H9 (cell line): ENCODE measurements around the gene ROBO1. TPM values are rescaled to one million over a fixed set of nuclear protein-coding genes. Genes with fewer than 3 reads are reported as not detected.

Source experiments
- DNase-seq: peaks from one replicate; pipeline ENCODE4 v3.0.0-alpha.2; 2017
- H2AFZ ChIP-seq: one replicate; pipeline ENCODE4 v1.6.1; 2013; ENCODE audit warnings: mild to moderate bottlenecking, low read length, control low read depth, moderate library complexity
- H2AK5ac ChIP-seq: 2 replicates; pipeline ENCODE4 v1.6.1; 2013; ENCODE audit warnings: low read length, control low read depth, mixed read lengths; ENCODE audit not compliant: insufficient read length
- H2BK120ac ChIP-seq: one replicate; pipeline ENCODE4 v1.6.1; 2013; ENCODE audit warnings: low read depth, mild to moderate bottlenecking, low read length, control low read depth, inconsistent platforms; ENCODE audit not compliant: poor library complexity, severe bottlenecking
- H2BK12ac ChIP-seq: 2 replicates; pipeline ENCODE4 v1.6.1; 2013; ENCODE audit warnings: low read length, control low read depth, mixed read lengths, low read depth; ENCODE audit not compliant: insufficient read length
- H2BK15ac ChIP-seq: 2 replicates; pipeline ENCODE4 v1.6.1; 2013; ENCODE audit warnings: low read depth, low read length, control low read depth
- H2BK20ac ChIP-seq: one replicate; pipeline ENCODE4 v1.6.1; 2013; ENCODE audit warnings: low read depth, mild to moderate bottlenecking, low read length, control low read depth, inconsistent platforms; ENCODE audit not compliant: poor library complexity, severe bottlenecking
- H2BK5ac ChIP-seq: 2 replicates; pipeline ENCODE4 v1.6.1; 2013; ENCODE audit warnings: low read length, control low read depth, mixed read lengths; ENCODE audit not compliant: insufficient read length
- H3K14ac ChIP-seq: 2 replicates; pipeline ENCODE4 v1.6.1; 2013; ENCODE audit warnings: low read length, control low read depth; ENCODE audit not compliant: insufficient read depth
- H3K18ac ChIP-seq: 2 replicates; pipeline ENCODE4 v1.6.1; 2013; ENCODE audit warnings: low read depth, mild to moderate bottlenecking, mixed read lengths, low read length, control low read depth; ENCODE audit not compliant: insufficient read length
- H3K23ac ChIP-seq: 2 replicates; pipeline ENCODE4 v1.6.1; 2013; ENCODE audit warnings: low read length, control low read depth, mixed read lengths, low read depth; ENCODE audit not compliant: insufficient read length
- H3K23me2 ChIP-seq: 2 replicates; pipeline ENCODE4 v1.6.1; 2013; ENCODE audit warnings: low read depth, mild to moderate bottlenecking, mixed read lengths, low read length, control low read depth; ENCODE audit not compliant: insufficient read length, poor library complexity, severe bottlenecking
- H3K27ac ChIP-seq: 2 replicates; pipeline ENCODE4 v1.5.1; 2013; ENCODE audit warnings: low read length, control low read depth, mixed read lengths, low read depth; ENCODE audit not compliant: insufficient read length
- H3K27me3 ChIP-seq: 2 replicates; pipeline ENCODE4 v1.6.1; 2013; ENCODE audit warnings: low read length, control low read depth, inconsistent platforms; ENCODE audit not compliant: insufficient read depth
- H3K4ac ChIP-seq: 2 replicates; pipeline ENCODE4 v1.6.1; 2013; ENCODE audit warnings: low read depth, mild to moderate bottlenecking, control low read depth, inconsistent platforms, low read length, moderate library complexity
- H3K4me1 ChIP-seq: 2 replicates; pipeline ENCODE4 v1.6.1; 2013; ENCODE audit warnings: low read length, control low read depth, inconsistent platforms; ENCODE audit not compliant: insufficient read depth
- H3K4me2 ChIP-seq: 2 replicates; pipeline ENCODE4 v1.6.1; 2013; ENCODE audit warnings: low read length, control low read depth, mixed read lengths; ENCODE audit not compliant: insufficient read length, insufficient read depth
- H3K56ac ChIP-seq: 2 replicates; pipeline ENCODE4 v1.6.1; 2013; ENCODE audit warnings: low read depth, mild to moderate bottlenecking, mixed read lengths, low read length, control low read depth; ENCODE audit not compliant: insufficient read length
- H3K79me1 ChIP-seq: 2 replicates; pipeline ENCODE4 v1.6.1; 2013; ENCODE audit warnings: low read depth, mild to moderate bottlenecking, moderate library complexity, low read length, control low read depth, inconsistent platforms; ENCODE audit not compliant: insufficient read depth, poor library complexity, severe bottlenecking
- H3K79me2 ChIP-seq: 2 replicates; pipeline ENCODE4 v1.6.1; 2013; ENCODE audit warnings: low read length, control low read depth, inconsistent platforms; ENCODE audit not compliant: insufficient read depth
- H3K9ac ChIP-seq: 2 replicates; pipeline ENCODE4 v1.6.1; 2013; ENCODE audit warnings: low read length, control low read depth, mixed read lengths; ENCODE audit not compliant: insufficient read length; ENCODE audit errors: extremely low read depth
- H3K9me3 ChIP-seq: one replicate; pipeline ENCODE4 v1.6.1; 2013; ENCODE audit warnings: low read depth, low read length, inconsistent platforms; ENCODE audit not compliant: control insufficient read depth
- H3T11ph ChIP-seq: one replicate; pipeline ENCODE4 v1.6.1; 2013; ENCODE audit warnings: mild to moderate bottlenecking, low read length, control low read depth, inconsistent platforms
- H4K20me1 ChIP-seq: one replicate; pipeline ENCODE4 v1.6.1; 2013; ENCODE audit not compliant: control insufficient read depth, insufficient read length, insufficient read depth
- H4K5ac ChIP-seq: 2 replicates; pipeline ENCODE4 v1.6.1; 2013; ENCODE audit warnings: low read depth, mild to moderate bottlenecking, mixed read lengths, low read length, control low read depth; ENCODE audit not compliant: insufficient read length
- H4K8ac ChIP-seq: replicated peaks from 2 replicates; pipeline ENCODE4 v1.6.1; 2013; ENCODE audit warnings: low read length, control low read depth, mixed read lengths, low read depth; ENCODE audit not compliant: insufficient read length
- H4K91ac ChIP-seq: 2 replicates; pipeline ENCODE4 v1.6.1; 2013; ENCODE audit warnings: low read depth, mild to moderate bottlenecking, moderate library complexity, mixed read lengths, low read length, control low read depth; ENCODE audit not compliant: insufficient read length
- H3K27ac Mint-ChIP-seq, 3 experiments: 2 replicates in 2 of 3; 3 replicates in 1 of 3; pipeline ENCODE4 v1.8.0; 2020 to 2021; ENCODE audit warnings: mixed read lengths in 3 of 3, mild to moderate bottlenecking in 1 of 3, moderate library complexity in 1 of 3
- H3K27me3 Mint-ChIP-seq: 2 replicates; pipeline ENCODE4 v1.8.0; 2021; ENCODE audit warnings: low read depth, mild to moderate bottlenecking, moderate library complexity, mixed read lengths
- H3K36me3 Mint-ChIP-seq, 3 experiments: 2 replicates in 2 of 3; 3 replicates in 1 of 3; pipeline ENCODE4 v1.8.0; 2020 to 2021; ENCODE audit warnings: low read depth in 3 of 3, mixed read lengths in 3 of 3; ENCODE audit not compliant: insufficient read depth in 1 of 3
- H3K4me1 Mint-ChIP-seq, 2 experiments: 2 replicates each; pipeline ENCODE4 v1.8.0; 2020; ENCODE audit warnings: mixed read lengths in 2 of 2
- H3K4me3 Mint-ChIP-seq, 2 experiments: 2 replicates in 1 of 2; 3 replicates in 1 of 2; pipeline ENCODE4 v1.8.0; 2020 to 2021; ENCODE audit warnings: mild to moderate bottlenecking in 2 of 2, mixed read lengths in 2 of 2, moderate library complexity in 1 of 2
- H3K9me3 Mint-ChIP-seq, 2 experiments: 2 replicates in 1 of 2; 3 replicates in 1 of 2; pipeline ENCODE4 v1.8.0; 2020; ENCODE audit warnings: mild to moderate bottlenecking in 2 of 2, mixed read lengths in 2 of 2, moderate library complexity in 1 of 2
- WGBS: extraction: QIAGEN DNeasy Blood & Tissue Kit; methylation state at CpG from one replicate; pipeline ENCODE4 v1.1.7; 2013; ENCODE audit warnings: missing lambda C conversion rate, low lambda C conversion rate, mixed read lengths; ENCODE audit not compliant: insufficient read length; ENCODE audit errors: extremely low coverage; 5-methylcytosine and 5-hydroxymethylcytosine counted together
- total RNA-seq: library from RNA; stranded (reverse); gene quantifications from 2 replicates; pipeline ENCODE4 v1.2.1, GENCODE V29; 2021
- TF ChIP-seq, protein P1 (sequence below): fragments of 200-600 bp; sonication (generic); conservative IDR thresholded peaks from 3 replicates; pipeline ENCODE4 v1.8.0; 2021; ENCODE audit warnings: antibody characterized with exemption, mild to moderate bottlenecking

The ROBO1 gene
- total RNA-seq, 1 experiment from 2014 or later = 62.7 TPM

DNA sequence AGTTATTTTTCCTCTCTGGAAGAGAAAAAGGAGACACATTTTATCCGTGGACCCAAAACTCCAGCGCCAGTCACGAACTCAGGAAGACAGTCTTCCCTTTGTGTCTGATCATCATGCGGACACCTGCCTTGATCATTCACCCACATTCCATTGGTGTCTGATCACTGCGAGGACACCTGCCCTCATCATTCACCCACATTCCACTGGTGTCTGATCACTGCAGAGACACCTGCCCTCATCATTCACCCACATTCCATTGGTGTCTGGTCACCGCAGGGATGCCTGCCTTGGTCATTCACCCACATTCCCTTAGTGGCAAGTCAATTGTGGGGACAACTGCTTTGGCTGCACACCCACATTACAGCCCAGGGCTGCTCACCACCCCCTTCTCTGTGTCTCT lies 148.9 kb downstream of the ROBO1 start:
- Histone ChIP-seq H3K27me3 (no peaks in the 10 kb centered on the region), H3K4me1 (no peaks in the 10 kb centered on the region), H3K79me2 (no peaks in the 10 kb centered on the region), H4K8ac (no peak overlapping the region), H3K9ac (no peak overlapping the region), H3K18ac (no peak overlapping the region), H4K5ac (no peak overlapping the region), H3K27ac (no peak overlapping the region), H2BK120ac (no peak overlapping the region), H4K20me1 (no peaks in the 10 kb centered on the region), H3K23me2 (no peaks in the 10 kb centered on the region), H2BK5ac (no peak overlapping the region), H3K56ac (no peak overlapping the region), H2BK12ac (no peak overlapping the region), H3K4me2 (no peak overlapping the region), H2AK5ac (no peak overlapping the region), H3K4ac (no peak overlapping the region), H2BK20ac (no peak overlapping the region), H3K14ac (no peak overlapping the region), H2BK15ac (no peak overlapping the region), H3K9me3 (no peaks in the 10 kb centered on the region), H2AFZ (no peak overlapping the region), H3K23ac (no peak overlapping the region), H4K91ac (no peak overlapping the region), H3K79me1 (no peaks in the 10 kb centered on the region), H3T11ph (no peak overlapping the region)
- H3K36me3 Mint-ChIP-seq = peaks cover 4 to 28% (median 16%) of the 10 kb centered on the region in 3 experiments; a peak in 6 of 7 replicates
- no peak for DNase-seq
- peak overlapping the region in 2 of 3 experiments; percentile 7 to 95; a peak in 3 of 7 replicates for H3K27ac Mint-ChIP-seq
- no CpG with 5 or more reads among the region's 6 CpGs for WGBS
- H3K9me3 Mint-ChIP-seq = peaks cover 22 to 29% of the 10 kb centered on the region in 2 experiments
- H3K4me1 Mint-ChIP-seq = no peaks in the 10 kb centered on the region; a peak in 1 of 4 replicates
- no peak overlapping the region for H3K4me3 Mint-ChIP-seq
- TF ChIP-seq, protein P1, sequence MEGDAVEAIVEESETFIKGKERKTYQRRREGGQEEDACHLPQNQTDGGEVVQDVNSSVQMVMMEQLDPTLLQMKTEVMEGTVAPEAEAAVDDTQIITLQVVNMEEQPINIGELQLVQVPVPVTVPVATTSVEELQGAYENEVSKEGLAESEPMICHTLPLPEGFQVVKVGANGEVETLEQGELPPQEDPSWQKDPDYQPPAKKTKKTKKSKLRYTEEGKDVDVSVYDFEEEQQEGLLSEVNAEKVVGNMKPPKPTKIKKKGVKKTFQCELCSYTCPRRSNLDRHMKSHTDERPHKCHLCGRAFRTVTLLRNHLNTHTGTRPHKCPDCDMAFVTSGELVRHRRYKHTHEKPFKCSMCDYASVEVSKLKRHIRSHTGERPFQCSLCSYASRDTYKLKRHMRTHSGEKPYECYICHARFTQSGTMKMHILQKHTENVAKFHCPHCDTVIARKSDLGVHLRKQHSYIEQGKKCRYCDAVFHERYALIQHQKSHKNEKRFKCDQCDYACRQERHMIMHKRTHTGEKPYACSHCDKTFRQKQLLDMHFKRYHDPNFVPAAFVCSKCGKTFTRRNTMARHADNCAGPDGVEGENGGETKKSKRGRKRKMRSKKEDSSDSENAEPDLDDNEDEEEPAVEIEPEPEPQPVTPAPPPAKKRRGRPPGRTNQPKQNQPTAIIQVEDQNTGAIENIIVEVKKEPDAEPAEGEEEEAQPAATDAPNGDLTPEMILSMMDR = no peak
- H3K27me3 Mint-ChIP-seq = no peaks in the 10 kb centered on the region; the same call in 1 of the 2 replicates
